ENCODE results near the gene STRN3.
"Not testable (repeated sequence)": the region's sequence is repeated elsewhere in the genome, so short reads cannot be mapped to it uniquely, and the experiment has no call there.

The STRN3 gene

GRCh38 chr14:30972882-30973582 is 53.1 kb downstream of the STRN3 start:
- in situ Hi-C loops (cut with MboI; ENCODE audit: low sequenced_read_pairs), result no loop called here

GRCh38 chr14:30972036-30972732 is 54.0 kb downstream of the STRN3 start:
- in situ Hi-C loops (cut with MboI; ENCODE audit: low sequenced_read_pairs), result not testable (repeated sequence)

DNA sequence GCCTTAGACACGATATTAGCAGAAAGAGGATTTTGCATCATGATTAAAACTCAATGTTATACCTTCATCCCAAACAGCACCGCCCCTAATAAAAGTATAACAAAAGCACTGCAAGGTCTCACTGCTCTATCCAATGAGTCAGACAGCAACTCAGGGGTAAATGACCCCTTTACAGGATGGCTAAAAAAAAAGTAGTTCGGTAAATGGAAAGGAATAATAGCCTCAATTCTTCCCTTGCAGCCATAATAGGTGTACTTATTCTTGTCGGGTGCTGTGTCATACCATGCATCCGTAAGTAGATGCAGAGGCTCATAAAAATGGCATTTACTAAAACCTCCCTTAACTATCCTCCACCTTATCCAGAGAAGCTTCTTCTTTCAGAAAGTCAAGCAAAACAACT is 54.6 kb downstream of the STRN3 start:
- in situ Hi-C loops (cut with MboI; ENCODE audit: low sequenced_read_pairs), result no loop called here

GRCh38 chr14:30969796-30970195 is 56.4 kb downstream of the STRN3 start:
- in situ Hi-C loops (cut with MboI; ENCODE audit: low sequenced_read_pairs), result not testable (repeated sequence)

DNA sequence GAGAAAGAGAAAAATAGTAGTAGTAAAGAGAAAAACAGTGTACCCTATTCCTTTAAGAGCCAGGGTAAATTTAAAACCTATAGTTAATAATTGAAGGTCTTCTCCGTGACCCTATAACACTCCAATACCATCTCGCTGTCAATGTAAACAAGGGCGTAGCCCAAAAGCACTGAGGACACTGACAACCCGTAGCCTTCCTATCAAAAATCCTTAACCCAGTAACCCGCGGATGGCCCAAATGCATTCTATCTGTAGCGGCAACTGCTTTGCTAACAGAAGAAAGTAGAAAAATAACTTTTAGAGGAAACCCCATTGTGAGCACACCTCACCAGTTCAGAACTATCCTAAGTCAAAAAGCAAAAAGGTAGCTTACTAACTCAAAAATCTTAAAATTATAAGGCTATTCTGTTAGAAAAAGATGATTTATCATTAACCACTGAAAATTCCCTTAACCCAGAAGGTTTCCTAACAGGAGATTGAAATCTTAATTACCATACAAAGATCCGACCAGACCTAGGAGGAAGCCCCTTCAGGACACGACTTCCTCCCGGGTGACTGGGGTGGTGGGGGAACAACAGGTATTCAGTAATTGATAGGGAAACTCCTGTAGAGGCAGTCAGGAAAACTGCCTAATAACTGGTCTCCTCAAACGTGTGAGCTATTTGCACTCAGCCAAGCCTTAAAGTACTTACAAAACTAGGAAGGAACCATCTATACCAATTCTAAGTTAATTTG is 58.6 kb downstream of the STRN3 start:
- in situ Hi-C loops (cut with MboI; ENCODE audit: low sequenced_read_pairs), result not testable (repeated sequence)

DNA sequence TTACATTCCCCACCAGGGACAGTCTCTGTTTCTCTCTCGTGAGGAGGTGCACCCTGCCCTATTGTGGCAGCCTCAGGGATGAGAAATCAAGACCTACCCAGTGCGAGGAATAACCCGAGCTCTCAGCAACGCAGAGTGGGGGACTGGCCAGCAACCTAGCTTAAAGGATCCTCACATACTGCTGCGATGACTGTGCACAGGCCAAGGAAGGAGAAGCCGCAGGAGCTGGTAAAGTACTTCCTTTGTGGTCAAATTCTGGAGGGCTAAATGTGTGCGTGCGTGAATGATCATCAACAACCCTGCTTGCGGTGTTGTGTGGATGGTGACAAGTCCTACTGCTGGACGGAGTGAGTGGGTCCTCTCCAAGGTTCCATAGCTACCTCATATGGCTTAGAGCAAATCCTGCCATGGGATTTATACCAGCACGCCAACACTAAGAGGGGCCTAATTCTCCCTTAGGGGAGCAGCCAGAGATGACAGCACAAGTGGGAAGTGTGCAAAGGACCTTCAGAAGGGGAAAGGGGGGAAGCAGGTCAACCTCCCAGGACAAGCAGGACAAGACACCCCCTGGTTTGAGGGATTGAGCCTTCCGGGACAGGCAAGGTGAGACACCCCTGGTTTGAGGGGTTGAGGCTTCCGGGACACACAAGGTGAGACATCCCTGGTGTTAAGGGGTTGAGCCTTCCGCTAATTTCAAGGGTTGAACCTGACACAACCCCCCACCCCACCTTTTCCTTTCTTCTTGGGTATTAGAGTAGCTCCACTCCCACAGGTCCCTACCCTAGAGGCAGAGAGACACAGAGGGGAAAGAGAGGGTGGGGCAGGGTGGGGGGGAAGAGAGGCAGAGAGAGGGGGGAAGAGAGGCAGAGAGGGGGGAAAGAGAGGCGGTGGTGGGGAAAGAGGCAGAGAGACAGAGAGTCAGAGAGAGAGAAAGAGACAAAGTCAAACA is 59.5 kb downstream of the STRN3 start:
- in situ Hi-C loops (cut with MboI; ENCODE audit: low sequenced_read_pairs), result no loop called here

- in situ Hi-C loops (cut with MboI; ENCODE audit: low sequenced_read_pairs), result not testable (repeated sequence)
Observed at GRCh38 chr14:30965861-30966260, 60.3 kb downstream of the STRN3 start.

- in situ Hi-C loops (cut with MboI; ENCODE audit: low sequenced_read_pairs), result not testable (repeated sequence)
Observed at GRCh38 chr14:30962537-30962936, 63.6 kb downstream of the STRN3 start.

- in situ Hi-C loops (cut with MboI; ENCODE audit: low sequenced_read_pairs), result no loop called here
Observed at GRCh38 chr14:30961330-30961729, 64.8 kb downstream of the STRN3 start.

DNA sequence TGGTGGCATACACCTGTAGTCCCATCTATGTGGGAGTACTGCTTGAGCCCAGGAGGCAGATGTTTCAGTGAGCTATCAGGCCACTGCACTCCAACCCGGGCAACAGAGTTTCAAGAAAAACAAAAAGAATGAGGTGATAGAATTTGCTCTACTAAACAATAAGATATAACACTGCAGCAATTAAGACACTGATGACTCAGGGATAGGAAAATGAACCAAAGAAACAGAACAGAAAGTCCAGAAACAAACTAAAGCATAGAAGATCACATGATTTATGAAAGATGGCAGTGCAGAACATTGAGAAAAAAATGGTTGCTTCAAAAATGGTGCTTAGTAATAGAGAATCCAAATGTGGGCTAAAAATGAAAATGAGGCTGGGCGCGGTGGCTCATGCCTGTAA is 66.0 kb downstream of the STRN3 start:
- in situ Hi-C loops (cut with MboI; ENCODE audit: low sequenced_read_pairs), result no loop called here

DNA sequence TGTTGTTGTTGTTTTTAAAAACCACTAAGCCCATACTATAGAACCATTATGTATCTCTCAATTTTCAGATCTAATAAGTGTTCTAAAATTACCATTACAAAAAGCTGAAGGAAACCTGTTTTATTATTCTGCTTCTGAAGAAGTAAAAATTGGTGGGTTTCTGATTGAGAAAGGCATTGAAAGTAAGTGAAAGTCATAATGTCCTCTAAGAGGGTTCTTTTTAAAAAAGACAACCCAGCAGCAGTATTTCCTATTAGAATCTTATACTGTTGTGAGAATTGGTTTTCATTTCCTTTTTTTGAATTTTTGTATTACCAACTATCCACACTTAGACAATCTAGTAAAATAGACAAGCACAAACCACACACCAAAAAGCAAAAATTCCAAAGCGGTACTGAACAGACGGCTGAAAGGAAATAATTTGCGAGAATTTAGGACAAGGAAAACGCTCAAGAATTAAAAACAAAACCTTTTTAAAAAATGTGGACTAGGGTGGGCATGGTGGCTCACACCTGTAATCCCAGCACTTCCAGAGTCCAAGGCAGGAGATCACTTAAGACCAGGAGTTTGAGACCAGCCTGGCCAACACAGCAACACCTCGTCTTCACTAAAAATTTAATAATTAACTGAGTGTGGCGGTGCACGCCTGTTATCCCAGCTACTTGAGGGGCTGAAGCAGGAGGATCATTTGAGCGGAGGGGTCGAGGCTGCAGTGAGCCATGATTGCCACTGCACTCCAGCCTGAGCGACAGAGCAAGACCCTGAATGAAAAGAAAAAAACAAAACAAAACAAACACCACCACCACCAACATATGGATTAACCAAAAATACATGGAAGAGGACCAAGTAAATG is 67.4 kb downstream of the STRN3 start:
- in situ Hi-C loops (cut with MboI; ENCODE audit: low sequenced_read_pairs), result no loop called here

DNA sequence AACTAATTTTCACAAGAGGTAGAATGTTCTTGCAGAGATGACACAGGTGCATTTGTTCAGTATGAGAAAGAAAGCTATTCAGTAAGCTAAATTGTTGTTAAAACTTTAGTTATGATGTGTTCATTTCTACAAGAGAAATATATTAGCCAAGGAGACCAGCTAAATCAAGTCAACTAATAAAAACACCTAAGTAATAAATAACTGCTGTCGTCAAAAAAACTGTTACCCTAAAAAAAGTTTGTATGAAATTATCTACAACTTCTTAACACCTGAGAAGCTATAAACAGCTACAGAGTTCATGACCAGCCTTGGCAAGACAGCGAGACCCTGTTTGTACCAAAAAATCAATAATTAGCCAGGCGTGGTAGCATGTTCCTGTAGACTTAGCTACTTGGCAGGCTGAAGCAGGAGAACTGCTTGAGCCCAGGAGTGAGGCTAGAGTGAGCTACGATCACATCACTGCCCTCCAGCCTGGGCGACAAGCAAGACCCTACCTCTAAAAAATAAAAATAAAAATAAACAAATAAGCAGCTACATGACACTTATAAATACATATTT is 68.3 kb downstream of the STRN3 start:
- in situ Hi-C loops (cut with MboI; ENCODE audit: low sequenced_read_pairs), result no loop called here

GRCh38 chr14:30949651-30950050 is 76.5 kb downstream of the STRN3 start:
- in situ Hi-C loops (cut with MboI; ENCODE audit: low sequenced_read_pairs), result no loop called here

DNA sequence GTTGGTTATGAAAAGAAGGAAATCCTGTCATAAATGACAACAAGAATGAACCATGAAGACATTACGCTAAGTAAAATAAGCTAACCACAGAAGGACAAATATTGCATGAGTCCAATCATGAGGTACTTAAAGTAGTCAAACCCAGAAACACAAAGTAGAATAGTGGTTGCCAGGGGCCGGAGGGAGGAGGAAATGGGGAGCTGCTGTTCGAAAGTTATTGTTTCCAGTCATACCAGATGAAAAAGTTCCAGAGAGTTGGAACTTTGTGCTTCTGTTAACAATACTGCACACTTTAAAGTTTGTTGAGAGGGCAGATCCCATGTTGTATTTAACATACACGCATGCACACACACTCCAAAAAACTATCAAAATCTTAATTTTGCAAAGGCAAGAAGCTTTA is 82.5 kb downstream of the STRN3 start:
- in situ Hi-C loops (cut with MboI; ENCODE audit: low sequenced_read_pairs), result no loop called here

GRCh38 chr14:30940886-30941285 is 85.3 kb downstream of the STRN3 start:
- in situ Hi-C loops (cut with MboI; ENCODE audit: low sequenced_read_pairs), result no loop called here

DNA sequence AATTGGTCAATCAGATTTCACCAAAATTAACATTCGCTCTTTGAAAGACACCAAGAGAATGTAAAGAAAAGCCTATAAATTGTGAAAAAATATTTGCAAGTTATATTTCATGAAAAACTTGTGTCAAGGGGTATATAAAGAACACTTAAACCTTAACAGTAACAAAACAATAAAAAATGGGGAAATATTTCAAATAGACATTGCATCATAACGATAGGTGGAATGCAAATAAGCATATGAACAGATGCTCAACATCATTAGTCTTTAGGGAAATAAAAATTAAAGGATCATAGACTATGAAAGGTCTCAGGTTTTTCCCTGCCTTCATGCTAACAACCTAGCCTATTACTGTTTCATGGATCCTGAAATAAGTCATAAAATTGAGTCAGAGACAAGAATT is 87.6 kb downstream of the STRN3 start:
- in situ Hi-C loops (cut with MboI; ENCODE audit: low sequenced_read_pairs), result no loop called here

- in situ Hi-C loops (cut with MboI; ENCODE audit: low sequenced_read_pairs), result no loop called here
Observed at GRCh38 chr14:30935445-30935844, 90.7 kb downstream of the STRN3 start.

GRCh38 chr14:30933937-30934336 is 92.2 kb downstream of the STRN3 start:
- in situ Hi-C loops (cut with MboI; ENCODE audit: low sequenced_read_pairs), result not testable (repeated sequence)

GRCh38 chr14:30928462-30928861 is 97.7 kb downstream of the STRN3 start:
- in situ Hi-C loops (cut with MboI; ENCODE audit: low sequenced_read_pairs), result no loop called here

- in situ Hi-C loops (cut with MboI; ENCODE audit: low sequenced_read_pairs), result no loop called here
Observed at GRCh38 chr14:30925254-30925653, 100.9 kb downstream of the STRN3 start.

Measured in HL-60/S4 treated with retinoic acid at 250 ng/mL for 4 days and 3 days (cell line).